Measurements from ENCODE around the gene COA1.
"Not testable (repeated sequence)": the region's sequence is repeated elsewhere in the genome, so short reads cannot be mapped to it uniquely, and the experiment has no call there.

COA1 gene

DNA sequence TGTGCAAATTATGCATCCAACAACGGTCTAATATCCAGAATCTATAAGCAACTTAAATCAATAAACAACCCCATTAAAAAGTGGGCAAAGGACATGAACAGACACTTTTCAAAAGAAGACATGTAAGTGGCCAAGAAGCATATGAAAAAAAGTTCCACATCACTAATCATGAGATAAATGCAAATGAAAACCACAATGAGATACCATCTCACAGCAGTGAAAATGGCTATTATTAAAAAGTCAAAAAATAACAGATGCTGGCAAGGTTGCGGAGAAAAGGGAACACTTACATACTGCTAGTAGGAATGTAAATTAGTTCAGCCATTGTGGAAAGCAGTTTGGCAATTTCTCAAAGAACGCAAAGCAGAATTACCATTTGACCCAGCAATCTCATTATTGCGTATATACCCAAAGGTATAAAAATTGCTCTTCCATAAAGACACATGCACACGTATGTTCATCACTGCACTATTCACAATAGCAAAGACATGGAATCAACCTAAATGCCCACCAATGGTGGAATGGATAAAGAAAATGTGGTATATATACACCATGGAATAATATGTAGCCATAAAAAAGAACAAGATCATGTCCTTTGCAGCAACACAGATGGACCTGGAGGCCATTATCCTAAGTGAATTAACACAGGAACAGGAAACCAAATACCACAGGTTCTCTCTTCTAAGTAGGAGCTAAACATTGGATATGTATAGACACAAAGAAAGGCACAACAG is 55.9 kb downstream of the COA1 start:
- not testable (repeated sequence) for H3K27ac Mint-ChIP-seq, H3K27me3 Mint-ChIP-seq, DNase-seq, H3K4me3 Mint-ChIP-seq
- Mint-ChIP-seq H3K4me1 (ENCODE audit: low read depth) (peaks cover 90% of the 10 kb centered on the region), H3K36me3 (ENCODE audit: low read depth) (peaks cover 57% of the 10 kb centered on the region), H3K9me3 (peaks cover 33% of the 10 kb centered on the region)

GRCh38 chr7:43671521-43671920 is 57.8 kb downstream of the COA1 start:
- Mint-ChIP-seq H3K4me1 (ENCODE audit: low read depth) (peaks cover 91% of the 10 kb centered on the region), H3K27me3 (no peaks in the 10 kb centered on the region), H3K4me3 (no peak overlapping the region), H3K27ac (no peak overlapping the region), H3K9me3 (peaks cover 38% of the 10 kb centered on the region), H3K36me3 (ENCODE audit: low read depth) (peaks cover 69% of the 10 kb centered on the region)
- no peak for DNase-seq

DNA sequence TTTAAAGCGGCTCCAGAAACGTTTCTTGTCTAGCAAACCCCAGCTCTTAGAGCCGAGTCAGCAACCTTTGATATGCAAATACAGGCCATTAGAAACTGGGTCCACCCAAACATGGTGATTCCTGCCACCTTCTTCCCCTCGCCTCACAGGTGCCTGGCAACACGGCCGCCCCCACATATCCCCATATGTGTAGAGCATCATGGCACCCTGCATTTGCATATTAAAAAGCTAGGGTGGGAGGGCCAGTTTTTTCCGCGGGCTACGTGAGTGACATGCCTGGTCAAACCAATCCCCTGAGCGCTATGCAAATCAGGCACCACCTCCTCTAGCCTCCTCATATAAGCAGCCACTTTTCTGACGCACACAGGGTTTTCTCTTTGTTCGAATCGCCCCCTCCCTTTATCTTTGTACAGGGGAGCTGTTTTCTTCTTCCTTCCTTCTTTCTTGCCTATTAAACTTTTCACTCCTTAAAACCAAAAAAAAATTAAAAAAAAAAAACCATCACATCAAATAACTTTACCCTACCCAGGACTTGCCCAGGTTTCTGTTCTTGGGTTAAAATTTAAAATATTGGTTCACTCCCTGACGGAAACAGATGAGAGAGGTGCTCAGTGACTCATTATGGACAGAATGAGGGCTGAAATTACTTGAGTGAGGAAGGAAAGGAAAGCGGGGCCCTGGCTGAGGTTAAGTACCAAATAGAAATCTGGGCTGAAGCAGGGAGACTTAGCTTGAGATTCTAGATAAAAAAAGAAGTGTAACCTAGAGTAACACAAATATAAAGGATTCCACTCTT is 59.8 kb downstream of the COA1 start:
- Mint-ChIP-seq H3K4me1 (ENCODE audit: low read depth) (peaks cover 97% of the 10 kb centered on the region), H3K27ac (peak overlapping the region; percentile 97), H3K36me3 (ENCODE audit: low read depth) (peaks cover 81% of the 10 kb centered on the region), H3K4me3 (peak overlapping the region; percentile 82), H3K9me3 (peaks cover 38% of the 10 kb centered on the region), H3K27me3 (no peaks in the 10 kb centered on the region)
- peak; percentile 78 for DNase-seq

DNA sequence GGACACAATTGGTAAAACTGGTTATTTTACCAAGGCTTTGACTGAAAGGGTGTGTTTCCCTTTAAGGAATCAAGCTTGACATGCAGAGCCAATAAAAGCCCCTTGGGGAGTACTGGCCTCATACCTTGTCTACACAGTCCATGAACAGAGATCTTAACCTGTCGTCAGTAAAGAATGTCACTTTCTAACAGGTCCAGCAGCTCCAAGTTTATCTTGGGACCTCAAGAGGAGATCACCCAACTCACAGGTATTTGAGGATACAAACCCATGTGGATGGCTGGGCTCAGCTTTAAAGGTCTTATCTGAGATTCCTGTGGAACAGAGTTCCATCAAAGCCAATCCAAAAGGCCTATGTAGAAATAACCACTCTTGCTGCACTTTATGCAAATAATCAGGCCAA is 61.3 kb downstream of the COA1 start:
- peaks cover 32% of the 10 kb centered on the region for H3K9me3 Mint-ChIP-seq
- DNase-seq, result no peak
- H3K36me3 Mint-ChIP-seq (ENCODE audit: low read depth), result peaks cover 84% of the 10 kb centered on the region

DNA sequence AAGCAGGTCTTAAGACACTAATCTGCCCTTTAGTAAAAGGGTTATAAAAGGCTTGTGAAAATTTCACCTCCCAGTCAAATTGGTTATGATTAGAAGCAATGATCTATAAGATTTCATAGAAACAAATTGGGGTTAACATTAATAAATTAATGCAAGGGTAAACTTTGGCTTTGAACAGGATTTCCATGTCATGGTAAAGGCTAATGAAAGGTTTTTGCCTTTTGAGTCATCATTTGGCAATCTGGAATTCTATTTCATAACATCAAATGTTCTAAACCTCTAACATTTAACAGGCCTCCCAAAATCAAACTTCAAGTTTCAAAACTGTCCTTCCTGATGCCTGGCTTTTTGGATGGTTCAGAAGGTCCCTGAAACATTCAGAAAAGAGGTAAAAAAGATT is 62.4 kb downstream of the COA1 start:
- no peak overlapping the region for H3K27ac Mint-ChIP-seq

More for the DNA sequence above, 61.3 kb downstream of the COA1 start:
- Mint-ChIP-seq H3K27me3 (no peaks in the 10 kb centered on the region), H3K4me1 (ENCODE audit: low read depth) (peaks cover 93% of the 10 kb centered on the region), H3K27ac (peak overlapping the region; percentile 97), H3K4me3 (no peak overlapping the region)

DNA sequence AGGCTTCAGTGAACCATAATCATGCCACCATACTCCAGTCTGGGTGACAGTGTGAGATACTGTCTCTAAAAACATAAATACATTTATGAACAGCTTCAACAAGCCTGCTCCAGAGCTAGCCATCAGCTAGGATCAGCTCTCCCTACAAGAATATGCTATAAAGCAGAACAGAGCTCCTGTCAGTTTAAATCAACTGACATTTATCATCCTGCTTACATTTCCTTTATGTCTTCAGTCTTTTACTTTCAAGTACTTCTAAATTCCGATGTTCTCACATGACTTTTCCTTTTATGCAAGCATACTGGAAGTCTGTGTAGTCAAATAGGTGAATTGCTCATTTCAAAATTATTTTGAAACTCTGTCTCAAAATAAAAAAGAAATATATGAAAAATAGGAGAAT is 64.6 kb downstream of the COA1 start:
- Mint-ChIP-seq H3K27me3 (no peaks in the 10 kb centered on the region), H3K9me3 (peaks cover 19% of the 10 kb centered on the region), H3K4me1 (ENCODE audit: low read depth) (peaks cover 84% of the 10 kb centered on the region), H3K36me3 (ENCODE audit: low read depth) (peaks cover 87% of the 10 kb centered on the region), H3K27ac (peak overlapping the region; percentile 88), H3K4me3 (no peak overlapping the region)
- no peak for DNase-seq

More for the DNA sequence above, 62.4 kb downstream of the COA1 start:
- no peaks in the 10 kb centered on the region for H3K27me3 Mint-ChIP-seq
- peaks cover 84% of the 10 kb centered on the region for H3K36me3 Mint-ChIP-seq (ENCODE audit: low read depth)
- H3K4me1 Mint-ChIP-seq (ENCODE audit: low read depth), result peaks cover 90% of the 10 kb centered on the region
- H3K9me3 Mint-ChIP-seq, result peaks cover 22% of the 10 kb centered on the region
- no peak for DNase-seq
- H3K4me3 Mint-ChIP-seq, result no peak overlapping the region

DNA sequence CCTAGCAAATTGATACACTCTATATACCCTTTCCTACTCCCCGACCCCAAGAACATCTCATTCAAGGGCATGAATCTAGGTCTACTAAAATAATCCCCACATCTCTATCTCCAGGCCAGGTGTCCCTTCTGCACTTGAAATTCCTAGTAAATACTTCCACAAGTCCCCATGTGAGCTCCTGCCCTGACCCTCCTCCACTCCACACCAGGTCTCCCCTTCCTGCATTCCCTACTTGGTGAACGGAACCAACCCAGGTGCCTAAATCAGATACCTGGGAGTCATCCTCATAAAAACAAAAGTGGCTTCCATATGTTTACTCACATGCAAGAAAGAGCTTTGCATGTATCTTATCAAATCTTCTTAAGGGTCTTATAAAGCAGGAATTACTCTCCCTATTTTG is 69.2 kb downstream of the COA1 start:
- H3K4me3 Mint-ChIP-seq, result no peak overlapping the region
- no peaks in the 10 kb centered on the region for H3K9me3 Mint-ChIP-seq
- no peaks in the 10 kb centered on the region for H3K27me3 Mint-ChIP-seq
- no peak for DNase-seq
- H3K27ac Mint-ChIP-seq, result peak overlapping the region; percentile 99
- peaks cover 76% of the 10 kb centered on the region for H3K4me1 Mint-ChIP-seq (ENCODE audit: low read depth)
- H3K36me3 Mint-ChIP-seq (ENCODE audit: low read depth), result peaks cover 80% of the 10 kb centered on the region

GRCh38 chr7:43659549-43659896 is 69.8 kb downstream of the COA1 start:
- no peak for DNase-seq
- H3K36me3 Mint-ChIP-seq (ENCODE audit: low read depth), result peaks cover 79% of the 10 kb centered on the region
- H3K27ac Mint-ChIP-seq, result peak overlapping the region; percentile 99
- H3K27me3 Mint-ChIP-seq, result no peaks in the 10 kb centered on the region
- no peak overlapping the region for H3K4me3 Mint-ChIP-seq
- no peaks in the 10 kb centered on the region for H3K9me3 Mint-ChIP-seq
- peaks cover 74% of the 10 kb centered on the region for H3K4me1 Mint-ChIP-seq (ENCODE audit: low read depth)

DNA sequence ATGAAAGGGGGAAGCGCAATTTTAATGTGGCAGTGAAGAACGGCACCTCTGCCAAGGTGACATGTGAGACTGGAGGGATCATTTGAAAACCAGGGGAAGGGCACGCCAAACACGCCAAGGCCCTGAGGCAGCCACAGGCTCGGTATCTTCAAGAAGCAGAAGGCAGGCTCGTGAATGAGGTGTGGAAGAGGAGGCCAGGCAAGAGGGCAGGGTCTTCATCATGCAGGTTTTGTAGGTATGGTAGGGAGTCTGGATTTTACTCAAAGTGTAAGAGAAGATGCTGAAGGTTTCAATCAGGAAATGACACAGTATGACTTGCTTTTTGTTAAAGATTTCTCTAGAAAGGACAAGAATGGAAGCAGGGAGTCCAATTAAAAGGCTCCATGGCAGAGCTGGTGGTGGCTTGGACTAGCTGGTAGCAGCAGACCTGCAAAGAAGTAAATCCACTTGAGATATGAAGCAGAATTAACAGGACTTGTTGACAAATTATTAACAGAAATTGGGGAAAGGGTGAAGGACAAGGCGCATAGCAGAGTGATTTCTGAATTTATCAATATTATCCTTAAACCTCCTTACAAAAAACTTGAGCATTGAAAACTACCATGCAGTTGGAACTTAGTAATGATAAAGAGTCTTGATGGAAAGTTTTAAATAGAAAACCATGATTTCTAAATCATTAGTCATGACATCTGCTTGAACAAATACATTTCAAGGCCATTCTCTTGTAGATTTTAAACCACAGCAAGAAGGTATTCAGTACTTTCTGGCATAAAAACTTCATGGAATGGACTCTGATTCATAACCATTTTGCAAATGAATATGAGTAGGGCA is 70.4 kb downstream of the COA1 start:
- DNase-seq, result peak; percentile 57
- Mint-ChIP-seq H3K27ac (peak overlapping the region; percentile 99), H3K9me3 (no peaks in the 10 kb centered on the region), H3K4me3 (peak overlapping the region; percentile 46), H3K4me1 (ENCODE audit: low read depth) (peaks cover 74% of the 10 kb centered on the region), H3K27me3 (no peaks in the 10 kb centered on the region), H3K36me3 (ENCODE audit: low read depth) (peaks cover 81% of the 10 kb centered on the region)

- H3K9me3 Mint-ChIP-seq, result no peaks in the 10 kb centered on the region
- peak overlapping the region; percentile 79 for H3K27ac Mint-ChIP-seq
- peaks cover 75% of the 10 kb centered on the region for H3K36me3 Mint-ChIP-seq (ENCODE audit: low read depth)
- no peak overlapping the region for H3K4me3 Mint-ChIP-seq
- DNase-seq, result no peak
- H3K4me1 Mint-ChIP-seq (ENCODE audit: low read depth), result peaks cover 79% of the 10 kb centered on the region
- H3K27me3 Mint-ChIP-seq, result no peaks in the 10 kb centered on the region
Measured at GRCh38 chr7:43656997-43657396, 72.3 kb downstream of the COA1 start.

- Mint-ChIP-seq H3K27ac (no peak overlapping the region), H3K4me3 (no peak overlapping the region), H3K9me3 (no peaks in the 10 kb centered on the region), H3K27me3 (no peaks in the 10 kb centered on the region), H3K36me3 (ENCODE audit: low read depth) (peaks cover 76% of the 10 kb centered on the region), H3K4me1 (ENCODE audit: low read depth) (peaks cover 84% of the 10 kb centered on the region)
- no peak for DNase-seq
Measured at GRCh38 chr7:43655584-43655983, 73.7 kb downstream of the COA1 start.

DNA sequence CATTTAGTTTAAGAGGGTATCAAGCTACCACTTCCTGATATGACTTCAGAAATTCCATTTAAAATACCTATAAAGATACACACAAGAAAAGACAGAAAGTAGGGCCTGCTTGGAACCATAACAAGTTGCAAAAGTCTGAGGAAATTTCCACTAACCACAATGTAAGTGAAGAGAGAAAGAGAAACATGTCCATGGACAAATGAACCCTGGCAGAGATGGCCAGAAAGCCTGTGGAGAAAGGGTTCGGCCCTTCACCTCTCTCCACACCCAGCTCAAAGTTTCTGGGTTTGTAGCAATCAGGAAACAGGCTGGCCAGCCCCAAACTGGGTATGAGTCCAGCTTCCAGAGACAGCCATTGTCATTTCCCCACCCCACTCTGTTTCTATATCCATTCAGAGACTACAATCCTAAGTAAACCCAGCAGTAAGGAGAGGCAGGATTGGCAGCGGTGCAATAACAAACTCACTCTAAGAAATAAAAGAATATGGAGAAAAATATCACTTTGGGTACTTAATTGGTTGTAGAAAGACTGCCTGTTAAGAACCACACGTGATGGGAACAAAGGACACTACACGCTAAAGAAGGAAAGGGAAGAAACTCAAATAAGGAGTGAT is 75.3 kb downstream of the COA1 start:
- H3K9me3 Mint-ChIP-seq, result no peaks in the 10 kb centered on the region
- H3K27ac Mint-ChIP-seq, result peak overlapping the region; percentile 87
- H3K4me3 Mint-ChIP-seq, result peak overlapping the region; percentile 3
- H3K27me3 Mint-ChIP-seq, result no peaks in the 10 kb centered on the region
- peaks cover 83% of the 10 kb centered on the region for H3K4me1 Mint-ChIP-seq (ENCODE audit: low read depth)
- no peak for DNase-seq
- peaks cover 67% of the 10 kb centered on the region for H3K36me3 Mint-ChIP-seq (ENCODE audit: low read depth)

GRCh38 chr7:43653466-43653865 is 75.9 kb downstream of the COA1 start:
- Mint-ChIP-seq H3K4me1 (ENCODE audit: low read depth) (peaks cover 83% of the 10 kb centered on the region), H3K9me3 (no peaks in the 10 kb centered on the region), H3K36me3 (ENCODE audit: low read depth) (peaks cover 61% of the 10 kb centered on the region), H3K27ac (peak overlapping the region; percentile 87), H3K27me3 (no peaks in the 10 kb centered on the region), H3K4me3 (no peak overlapping the region)
- DNase-seq, result no peak

GRCh38 chr7:43652364-43652763 is 77.0 kb downstream of the COA1 start:
- H3K4me1 Mint-ChIP-seq (ENCODE audit: low read depth), result peaks cover 85% of the 10 kb centered on the region
- no peaks in the 10 kb centered on the region for H3K9me3 Mint-ChIP-seq
- peak overlapping the region; percentile 97 for H3K27ac Mint-ChIP-seq
- H3K4me3 Mint-ChIP-seq, result no peak overlapping the region
- H3K36me3 Mint-ChIP-seq (ENCODE audit: low read depth), result peaks cover 59% of the 10 kb centered on the region
- no peaks in the 10 kb centered on the region for H3K27me3 Mint-ChIP-seq
- no peak for DNase-seq
